ENCODE results near the gene CD300LF.

The CD300LF gene

GRCh38 chr17:74699236-74699635 is 13.5 kb downstream of the CD300LF start:
- Mint-ChIP-seq H3K9me3 (no peaks in the 10 kb centered on the region), H3K4me1 (no peaks in the 10 kb centered on the region), H3K27ac (no peak overlapping the region), H3K36me3 (ENCODE audit: low read depth) (no peaks in the 10 kb centered on the region), H3K27me3 (ENCODE audit: low read depth) (peaks cover 30% of the 10 kb centered on the region), H3K4me3 (no peak overlapping the region)
- TF ChIP-seq CTCF (IDR thresholded peaks at IDR 0.05; ENCODE audit: unreplicated experiment in 3 of 3) = no peak

GRCh38 chr17:74698069-74698468 is 14.7 kb downstream of the CD300LF start:
- peaks cover 30% of the 10 kb centered on the region for H3K27me3 Mint-ChIP-seq (ENCODE audit: low read depth)

GRCh38 chr17:74697515-74697914 is 15.2 kb downstream of the CD300LF start:
- TF ChIP-seq CTCF (IDR thresholded peaks at IDR 0.05; ENCODE audit: unreplicated experiment in 3 of 3) = no peak
- no peaks in the 10 kb centered on the region for H3K4me1 Mint-ChIP-seq
- H3K27ac Mint-ChIP-seq = no peak overlapping the region
- H3K36me3 Mint-ChIP-seq (ENCODE audit: low read depth) = no peaks in the 10 kb centered on the region
- H3K9me3 Mint-ChIP-seq = no peaks in the 10 kb centered on the region
- no peak overlapping the region for H3K4me3 Mint-ChIP-seq
- peaks cover 30% of the 10 kb centered on the region for H3K27me3 Mint-ChIP-seq (ENCODE audit: low read depth)

More at GRCh38 chr17:74698069-74698468, 14.7 kb downstream of the CD300LF start:
- Mint-ChIP-seq H3K9me3 (no peaks in the 10 kb centered on the region), H3K4me1 (no peaks in the 10 kb centered on the region), H3K4me3 (no peak overlapping the region), H3K27ac (no peak overlapping the region), H3K36me3 (ENCODE audit: low read depth) (no peaks in the 10 kb centered on the region)
- TF ChIP-seq CTCF (IDR thresholded peaks at IDR 0.05; ENCODE audit: unreplicated experiment in 3 of 3) = no peak

- no peaks in the 10 kb centered on the region for H3K36me3 Mint-ChIP-seq (ENCODE audit: low read depth)
- TF ChIP-seq CTCF (IDR thresholded peaks at IDR 0.05; ENCODE audit: unreplicated experiment in 3 of 3) = no peak
- no peaks in the 10 kb centered on the region for H3K4me1 Mint-ChIP-seq
- peaks cover 29% of the 10 kb centered on the region for H3K27me3 Mint-ChIP-seq (ENCODE audit: low read depth)
- H3K27ac Mint-ChIP-seq = no peak overlapping the region
- no peak overlapping the region for H3K4me3 Mint-ChIP-seq
- H3K9me3 Mint-ChIP-seq = no peaks in the 10 kb centered on the region
These were observed 17.1 kb downstream of the CD300LF start for GRCh38 chr17:74695629-74696028.

GRCh38 chr17:74694081-74694480 is 18.6 kb downstream of the CD300LF start:
- TF ChIP-seq CTCF (IDR thresholded peaks at IDR 0.05; ENCODE audit: unreplicated experiment in 3 of 3) = no peak
- H3K4me3 Mint-ChIP-seq = no peak overlapping the region
- H3K9me3 Mint-ChIP-seq = no peaks in the 10 kb centered on the region
- peaks cover 40% of the 10 kb centered on the region for H3K27me3 Mint-ChIP-seq (ENCODE audit: low read depth)
- no peak overlapping the region for H3K27ac Mint-ChIP-seq
- H3K4me1 Mint-ChIP-seq = no peaks in the 10 kb centered on the region
- no peaks in the 10 kb centered on the region for H3K36me3 Mint-ChIP-seq (ENCODE audit: low read depth)

GRCh38 chr17:74691151-74691550 is 21.6 kb downstream of the CD300LF start:
- H3K4me3 Mint-ChIP-seq = no peak overlapping the region
- TF ChIP-seq CTCF (IDR thresholded peaks at IDR 0.05; ENCODE audit: unreplicated experiment in 3 of 3) = no peak
- peaks cover 42% of the 10 kb centered on the region for H3K27me3 Mint-ChIP-seq (ENCODE audit: low read depth)
- H3K36me3 Mint-ChIP-seq (ENCODE audit: low read depth) = no peaks in the 10 kb centered on the region
- no peaks in the 10 kb centered on the region for H3K4me1 Mint-ChIP-seq
- H3K27ac Mint-ChIP-seq = no peak overlapping the region
- H3K9me3 Mint-ChIP-seq = no peaks in the 10 kb centered on the region

Measured in nephron (organoid).